Measurements from ENCODE around the gene ATR. TPM values are rescaled to one million over a fixed set of nuclear protein-coding genes. Genes with fewer than 3 reads are reported as not detected.

ATR gene
- total and polyA plus RNA-seq, 4 donors: 9.0 to 41.3 (median 23.3) TPM

DNA sequence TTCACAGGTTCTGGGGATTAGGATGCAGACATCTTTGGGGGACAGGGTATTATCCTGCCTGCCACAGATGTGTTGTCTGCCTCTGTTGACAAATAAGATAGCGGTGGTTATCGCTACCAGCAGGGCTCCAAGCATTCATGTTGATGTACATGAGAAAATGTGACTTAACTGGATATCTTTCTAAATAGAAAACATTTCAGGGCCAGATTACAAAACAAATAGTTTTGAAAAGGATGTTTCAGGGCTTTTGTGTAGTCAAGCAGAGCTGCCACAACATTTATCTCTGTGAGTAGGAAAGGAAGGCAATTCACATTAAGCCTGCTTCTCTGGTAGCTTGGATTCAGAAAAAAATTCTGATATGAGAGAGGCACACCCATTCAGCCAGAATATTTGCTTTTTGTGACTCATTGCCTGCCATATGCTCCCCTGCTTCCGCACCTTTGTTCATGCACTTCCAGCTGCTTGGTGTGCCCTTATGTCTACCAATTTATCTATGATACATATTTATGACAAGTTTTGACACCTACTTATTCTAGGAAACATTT lies 40.5 kb upstream of the ATR start:
- no peak overlapping the region for H3K27ac ChIP-seq (ENCODE audit: low read depth in 1 of 2, low read length in 1 of 2)
- 84 to 97% methylated on average over 3 of the region's 3 CpGs for WGBS, 2 donors
- no peak overlapping the region for H3K4me3 ChIP-seq
- DNase-seq (no peak), ATAC-seq (ENCODE audit: insufficient read depth, low FRiP score) (no peak)
- H3K27me3 ChIP-seq (ENCODE audit: control insufficient read depth in 3 of 3, insufficient read depth in 3 of 3, low read length in 2 of 3): no peaks in the 10 kb centered on the region
- TF ChIP-seq, protein P1, sequence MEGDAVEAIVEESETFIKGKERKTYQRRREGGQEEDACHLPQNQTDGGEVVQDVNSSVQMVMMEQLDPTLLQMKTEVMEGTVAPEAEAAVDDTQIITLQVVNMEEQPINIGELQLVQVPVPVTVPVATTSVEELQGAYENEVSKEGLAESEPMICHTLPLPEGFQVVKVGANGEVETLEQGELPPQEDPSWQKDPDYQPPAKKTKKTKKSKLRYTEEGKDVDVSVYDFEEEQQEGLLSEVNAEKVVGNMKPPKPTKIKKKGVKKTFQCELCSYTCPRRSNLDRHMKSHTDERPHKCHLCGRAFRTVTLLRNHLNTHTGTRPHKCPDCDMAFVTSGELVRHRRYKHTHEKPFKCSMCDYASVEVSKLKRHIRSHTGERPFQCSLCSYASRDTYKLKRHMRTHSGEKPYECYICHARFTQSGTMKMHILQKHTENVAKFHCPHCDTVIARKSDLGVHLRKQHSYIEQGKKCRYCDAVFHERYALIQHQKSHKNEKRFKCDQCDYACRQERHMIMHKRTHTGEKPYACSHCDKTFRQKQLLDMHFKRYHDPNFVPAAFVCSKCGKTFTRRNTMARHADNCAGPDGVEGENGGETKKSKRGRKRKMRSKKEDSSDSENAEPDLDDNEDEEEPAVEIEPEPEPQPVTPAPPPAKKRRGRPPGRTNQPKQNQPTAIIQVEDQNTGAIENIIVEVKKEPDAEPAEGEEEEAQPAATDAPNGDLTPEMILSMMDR (IDR thresholded peaks at IDR 0.05; ENCODE audit: control extremely low read depth, extremely low read depth): no peak
- no peaks in the 10 kb centered on the region for H3K4me1 ChIP-seq (ENCODE audit: control insufficient read depth in 5 of 5, insufficient read depth in 5 of 5, low read length in 5 of 5)
- no peaks in the 10 kb centered on the region for H3K36me3 ChIP-seq (ENCODE audit: control insufficient read depth in 4 of 4, insufficient read depth in 4 of 4, low read length in 4 of 4)
- no peaks in the 10 kb centered on the region for H3K9me3 ChIP-seq (ENCODE audit: control insufficient read depth in 4 of 4, insufficient read depth in 3 of 4, low read length in 3 of 4)
- H3K9ac ChIP-seq (ENCODE audit: insufficient read depth in 1 of 2, low read length in 2 of 2): no peak overlapping the region

DNA sequence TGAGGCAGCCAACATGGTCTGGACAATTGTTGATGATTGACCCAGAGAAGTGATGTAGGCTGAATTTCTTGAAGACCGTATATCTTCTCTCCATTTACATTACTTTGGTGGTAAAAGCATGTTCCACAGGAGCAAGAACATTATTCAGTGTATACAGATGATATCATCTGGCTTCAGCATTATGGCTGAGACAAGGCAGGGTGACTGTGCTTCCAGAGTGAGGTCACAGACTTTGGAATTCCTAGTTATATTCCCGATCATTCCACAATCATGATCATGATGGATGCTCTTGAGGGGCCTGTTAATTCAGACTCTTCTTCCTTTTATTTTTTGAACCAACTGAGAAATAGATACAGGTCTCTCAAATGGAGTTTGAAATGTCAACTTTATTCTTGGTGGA lies 36.6 kb upstream of the ATR start:
- ATAC-seq (ENCODE audit: insufficient read depth, low FRiP score): no peak
- WGBS, 2 donors: 93 to 94% methylated on average over 2 of the region's 2 CpGs
- Histone ChIP-seq H3K36me3 (ENCODE audit: control insufficient read depth in 4 of 4, insufficient read depth in 4 of 4, low read length in 4 of 4) (no peaks in the 10 kb centered on the region), H3K27me3 (ENCODE audit: control insufficient read depth in 3 of 3, insufficient read depth in 3 of 3, low read length in 2 of 3) (no peaks in the 10 kb centered on the region), H3K9me3 (ENCODE audit: control insufficient read depth in 4 of 4, insufficient read depth in 3 of 4, low read length in 3 of 4) (no peaks in the 10 kb centered on the region), H3K4me1 (ENCODE audit: control insufficient read depth in 5 of 5, insufficient read depth in 5 of 5, low read length in 5 of 5) (no peaks in the 10 kb centered on the region), H3K4me3 (no peak overlapping the region), H3K9ac (ENCODE audit: insufficient read depth in 1 of 2, low read length in 2 of 2) (no peak overlapping the region), H3K27ac (ENCODE audit: low read depth in 1 of 2, low read length in 1 of 2) (no peak overlapping the region)
- TF ChIP-seq, protein P1 (IDR thresholded peaks at IDR 0.05; ENCODE audit: control extremely low read depth, extremely low read depth): no peak
- no peak for DNase-seq

DNA sequence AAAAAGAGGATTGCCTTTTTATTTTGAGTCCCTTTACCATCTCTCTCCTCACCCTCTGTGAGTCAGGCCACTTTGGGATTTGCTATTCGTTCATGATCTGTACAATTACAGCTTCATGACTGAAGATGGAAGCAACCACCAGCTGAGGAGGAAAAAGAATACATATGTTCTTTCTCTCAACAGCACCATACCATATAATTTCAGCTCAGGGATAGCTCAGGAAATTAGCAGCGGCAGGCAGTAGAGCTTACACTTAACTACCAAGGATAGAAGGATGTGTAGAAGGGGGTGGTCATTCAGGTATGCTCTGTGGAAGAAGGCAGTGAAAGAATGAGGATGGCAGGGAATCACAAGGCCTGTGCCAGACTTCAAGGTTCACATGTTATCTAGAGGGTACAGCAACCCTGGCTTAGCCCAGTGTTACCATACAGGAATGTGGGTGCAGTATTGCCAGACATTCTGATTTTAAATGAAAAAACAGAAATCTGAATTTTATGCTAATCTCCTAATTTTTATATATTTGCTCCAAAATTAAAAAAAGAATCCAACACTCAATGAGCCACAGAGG lies 35.6 kb upstream of the ATR start:
- 90 to 94% methylated on average over 2 of the region's 2 CpGs for WGBS, 2 donors
- H3K9me3 ChIP-seq (ENCODE audit: control insufficient read depth in 4 of 4, insufficient read depth in 3 of 4, low read length in 3 of 4): no peaks in the 10 kb centered on the region

More for the DNA sequence above, 35.6 kb upstream of the ATR start:
- DNase-seq: no peak
- Histone ChIP-seq H3K4me3 (no peak overlapping the region), H3K4me1 (ENCODE audit: control insufficient read depth in 5 of 5, insufficient read depth in 5 of 5, low read length in 5 of 5) (no peaks in the 10 kb centered on the region), H3K27me3 (ENCODE audit: control insufficient read depth in 3 of 3, insufficient read depth in 3 of 3, low read length in 2 of 3) (no peaks in the 10 kb centered on the region), H3K36me3 (ENCODE audit: control insufficient read depth in 4 of 4, insufficient read depth in 4 of 4, low read length in 4 of 4) (no peaks in the 10 kb centered on the region), H3K27ac (ENCODE audit: low read depth in 1 of 2, low read length in 1 of 2) (no peak overlapping the region), H3K9ac (ENCODE audit: insufficient read depth in 1 of 2, low read length in 2 of 2) (no peak overlapping the region)
- ATAC-seq (ENCODE audit: insufficient read depth, low FRiP score): no peak
- TF ChIP-seq, protein P1 (IDR thresholded peaks at IDR 0.05; ENCODE audit: control extremely low read depth, extremely low read depth): no peak

All from lung (tissue), 12 donors.